GM20000 (cell line): ENCODE data around the gene OBSCN.

Source experiments
- DNase-seq: peaks from one replicate; pipeline ENCODE4 v3.0.0; 2012; ENCODE audit warnings: low spot score
- TF ChIP-seq, protein P1 (sequence below): IDR thresholded peaks from 2 replicates; pipeline ENCODE4 v1.5.1; 2012; ENCODE audit warnings: mild to moderate bottlenecking, control low read depth; ENCODE audit errors: extremely low read depth, missing control alignments

Gene OBSCN

DNA sequence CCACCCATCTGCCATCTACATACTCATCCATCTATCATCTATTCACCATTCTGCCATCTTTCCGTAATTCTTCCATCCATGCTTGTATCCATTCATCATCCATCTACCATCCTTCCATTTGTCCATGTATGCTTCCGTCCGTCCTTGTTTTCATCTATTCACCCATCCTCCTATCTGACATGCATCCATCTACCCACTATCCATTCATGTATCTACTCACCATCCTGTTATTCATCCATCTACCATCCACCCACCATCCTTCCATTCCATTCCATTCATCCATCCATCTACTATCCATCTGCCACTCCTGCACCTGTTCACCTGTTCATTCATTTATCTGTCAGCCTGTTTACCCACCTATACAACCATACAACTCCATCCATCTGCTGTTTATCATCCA is 112.5 kb downstream of the OBSCN start:
- TF ChIP-seq, protein P1, sequence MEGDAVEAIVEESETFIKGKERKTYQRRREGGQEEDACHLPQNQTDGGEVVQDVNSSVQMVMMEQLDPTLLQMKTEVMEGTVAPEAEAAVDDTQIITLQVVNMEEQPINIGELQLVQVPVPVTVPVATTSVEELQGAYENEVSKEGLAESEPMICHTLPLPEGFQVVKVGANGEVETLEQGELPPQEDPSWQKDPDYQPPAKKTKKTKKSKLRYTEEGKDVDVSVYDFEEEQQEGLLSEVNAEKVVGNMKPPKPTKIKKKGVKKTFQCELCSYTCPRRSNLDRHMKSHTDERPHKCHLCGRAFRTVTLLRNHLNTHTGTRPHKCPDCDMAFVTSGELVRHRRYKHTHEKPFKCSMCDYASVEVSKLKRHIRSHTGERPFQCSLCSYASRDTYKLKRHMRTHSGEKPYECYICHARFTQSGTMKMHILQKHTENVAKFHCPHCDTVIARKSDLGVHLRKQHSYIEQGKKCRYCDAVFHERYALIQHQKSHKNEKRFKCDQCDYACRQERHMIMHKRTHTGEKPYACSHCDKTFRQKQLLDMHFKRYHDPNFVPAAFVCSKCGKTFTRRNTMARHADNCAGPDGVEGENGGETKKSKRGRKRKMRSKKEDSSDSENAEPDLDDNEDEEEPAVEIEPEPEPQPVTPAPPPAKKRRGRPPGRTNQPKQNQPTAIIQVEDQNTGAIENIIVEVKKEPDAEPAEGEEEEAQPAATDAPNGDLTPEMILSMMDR = no peak
- DNase-seq = no peak

DNA sequence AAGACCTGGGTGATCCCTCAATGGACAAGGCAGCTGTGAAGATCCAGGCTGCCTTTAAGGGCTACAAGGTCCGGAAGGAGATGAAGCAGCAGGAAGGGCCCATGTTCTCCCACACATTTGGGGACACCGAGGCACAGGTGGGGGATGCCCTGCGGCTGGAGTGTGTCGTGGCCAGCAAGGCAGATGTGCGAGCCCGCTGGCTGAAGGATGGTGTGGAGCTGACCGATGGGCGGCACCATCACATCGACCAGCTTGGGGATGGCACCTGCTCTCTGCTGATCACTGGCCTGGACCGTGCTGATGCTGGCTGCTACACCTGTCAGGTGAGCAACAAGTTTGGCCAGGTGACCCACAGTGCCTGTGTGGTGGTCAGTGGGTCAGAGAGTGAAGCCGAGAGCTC is 113.6 kb downstream of the OBSCN start:
- DNase-seq = no peak
- TF ChIP-seq, protein P1 = no peak

DNA sequence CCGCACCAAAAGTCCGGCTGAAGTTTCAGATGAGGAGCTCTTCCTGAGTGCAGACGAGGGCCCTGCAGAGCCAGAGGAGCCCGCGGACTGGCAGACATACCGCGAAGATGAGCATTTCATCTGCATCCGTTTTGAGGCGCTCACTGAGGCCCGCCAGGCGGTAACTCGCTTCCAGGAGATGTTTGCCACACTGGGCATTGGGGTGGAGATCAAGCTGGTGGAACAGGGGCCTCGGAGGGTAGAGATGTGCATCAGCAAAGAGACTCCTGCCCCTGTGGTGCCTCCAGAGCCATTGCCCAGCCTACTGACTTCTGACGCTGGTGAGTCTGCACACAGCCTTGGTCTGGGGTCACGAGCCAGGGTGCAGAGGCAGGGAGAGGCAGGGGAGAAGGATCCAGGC is 114.1 kb downstream of the OBSCN start:
- TF ChIP-seq, protein P1 = no peak
- DNase-seq = no peak

DNA sequence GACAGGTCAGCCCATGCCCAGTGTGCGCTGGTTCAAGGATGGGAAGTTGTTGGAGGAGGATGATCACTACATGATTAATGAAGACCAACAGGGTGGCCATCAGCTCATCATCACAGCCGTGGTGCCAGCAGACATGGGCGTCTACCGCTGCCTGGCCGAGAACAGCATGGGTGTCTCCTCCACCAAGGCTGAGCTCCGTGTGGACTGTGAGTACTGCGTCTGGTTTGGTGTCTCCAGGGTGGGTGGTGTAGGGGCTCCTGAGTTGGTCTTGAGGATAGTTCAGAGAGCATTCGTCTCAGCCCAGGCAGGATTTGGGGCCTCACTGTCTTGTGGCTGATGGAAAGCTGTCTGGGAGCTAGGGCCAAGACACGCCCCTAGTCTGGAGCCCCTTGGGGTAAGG is 115.6 kb downstream of the OBSCN start:
- DNase-seq = no peak
- TF ChIP-seq, protein P1 = no peak

DNA sequence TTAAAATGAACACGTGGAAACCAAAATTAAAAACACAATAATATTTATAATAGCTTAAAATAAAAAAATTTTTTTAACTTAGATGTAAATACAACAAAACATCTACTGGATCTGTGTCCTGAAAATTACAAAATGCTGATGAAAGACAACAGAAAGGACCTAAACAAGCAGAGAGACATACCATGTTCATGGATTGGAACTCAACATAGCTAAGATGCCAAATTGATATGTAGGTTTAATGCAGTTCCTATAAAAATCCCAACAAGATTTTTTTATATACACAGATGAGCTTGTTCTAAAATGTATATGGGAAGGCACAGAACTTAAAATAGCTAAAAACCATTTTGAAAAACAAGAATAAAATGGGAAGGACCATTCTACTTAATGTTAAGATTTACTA is 117.4 kb downstream of the OBSCN start:
- TF ChIP-seq, protein P1 = no peak
- DNase-seq = no peak

DNA sequence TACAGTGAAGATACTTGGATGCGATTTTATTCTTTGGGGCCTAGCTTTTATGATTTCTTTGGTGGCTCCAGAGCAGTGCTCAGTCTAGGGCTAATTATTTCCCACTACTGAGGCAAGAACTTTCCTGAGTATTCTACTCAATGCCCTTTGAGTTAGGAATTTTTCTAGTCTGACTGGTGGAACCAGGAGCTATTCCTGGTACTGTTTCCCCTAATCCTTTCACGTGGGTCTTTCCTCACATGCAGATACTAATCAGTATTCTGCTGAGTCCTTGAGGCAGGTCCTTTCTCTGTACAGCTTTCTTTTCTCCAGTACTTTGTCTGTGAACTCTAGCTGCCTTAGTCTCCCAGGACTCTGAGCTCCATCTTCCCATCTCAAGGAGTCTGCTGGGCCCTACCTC is 122.0 kb downstream of the OBSCN start:
- TF ChIP-seq, protein P1 = no peak

DNA sequence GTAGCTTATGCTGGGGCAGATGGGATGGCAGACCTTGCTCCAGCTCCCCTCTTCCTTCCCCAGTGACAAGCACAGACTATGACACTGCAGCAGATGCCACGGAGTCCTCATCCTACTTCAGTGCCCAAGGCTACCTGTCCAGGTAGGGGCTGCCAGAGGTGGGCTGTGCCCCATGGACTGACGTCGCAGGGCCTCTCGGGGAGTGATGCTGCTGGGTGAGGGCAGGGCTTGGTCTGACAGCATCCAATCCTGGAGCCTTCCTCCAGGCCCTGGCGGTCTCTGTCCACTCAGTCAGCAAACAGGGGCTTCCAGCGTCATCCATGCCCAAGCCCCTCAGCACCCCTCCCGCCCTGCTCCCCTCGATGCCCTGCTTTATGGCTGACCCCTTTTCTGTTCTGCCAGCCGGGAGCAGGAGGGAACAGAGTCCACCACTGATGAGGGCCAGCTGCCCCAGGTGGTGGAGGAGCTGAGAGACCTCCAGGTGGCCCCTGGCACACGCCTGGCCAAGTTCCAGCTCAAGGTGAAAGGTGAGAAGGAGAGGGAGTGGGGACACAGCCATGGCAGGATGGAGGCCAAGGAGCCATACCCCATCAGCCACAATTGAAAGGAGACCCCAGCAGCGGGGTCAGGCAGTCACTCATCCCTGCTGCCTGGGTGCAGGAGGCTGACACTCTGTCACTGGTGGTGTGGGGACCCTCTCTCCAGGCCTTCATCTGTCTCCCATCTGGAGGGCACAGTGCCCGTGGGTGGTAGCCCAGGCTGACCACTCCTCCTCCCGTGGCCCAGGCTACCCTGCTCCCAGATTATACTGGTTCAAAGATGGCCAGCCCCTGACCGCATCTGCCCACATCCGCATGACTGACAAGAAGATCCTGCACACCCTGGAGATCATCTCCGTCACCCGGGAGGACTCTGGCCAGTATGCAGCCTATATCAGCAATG is 125.2 kb downstream of the OBSCN start:
- TF ChIP-seq, protein P1 = no peak
- DNase-seq = no peak

More for the DNA sequence above, 122.0 kb downstream of the OBSCN start:
- DNase-seq = no peak
